ENCODE data around the gene ADAM8. TPM values are rescaled to one million over a fixed set of nuclear protein-coding genes. Genes with fewer than 3 reads are reported as not detected.

ADAM8 gene
- total and polyA plus RNA-seq, 10 of the 15 experiments (the other 5 are each of a cell fraction or from before 2014, with no cell fraction given) = 0.37 to 92.7 (median 21.7) TPM

- no peak for TF ChIP-seq SKIL (IDR thresholded peaks at IDR 0.05; ENCODE audit: low read depth, poor library complexity, severe bottlenecking)
- no peak for TF ChIP-seq ZBTB40 (IDR thresholded peaks at IDR 0.05; ENCODE audit: borderline replicate concordance)
- no peak for TF ChIP-seq HSF1 (IDR thresholded peaks at IDR 0.05; ENCODE audit: low read depth, low read length)
- TF ChIP-seq BCL3 (IDR thresholded peaks at IDR 0.05; ENCODE audit: borderline replicate concordance, insufficient read depth, low read depth, low read length, poor library complexity, severe bottlenecking) = no peak
Measured at GRCh38 chr10:133312016-133312768, 35.5 kb upstream of the ADAM8 start (continued).
